Colonic mucosa (tissue), 4 donors: ENCODE measurements around the gene CD52. TPM values are rescaled to one million over a fixed set of nuclear protein-coding genes. Genes with fewer than 3 reads are reported as not detected.

Source experiments
- DNase-seq: peaks from one replicate; pipeline ENCODE4 v3.0.0-alpha.2; 2020
- H3K27ac ChIP-seq: fragments of 200-600 bp; one replicate; pipeline ENCODE4 v1.8.0; 2021
- H3K27me3 ChIP-seq: fragments of 200-600 bp; one replicate; pipeline ENCODE4 v1.8.0; 2021
- H3K36me3 ChIP-seq: fragments of 200-600 bp; one replicate; pipeline ENCODE4 v1.8.0; 2021
- H3K4me1 ChIP-seq: fragments of 200-600 bp; one replicate; pipeline ENCODE4 v1.8.0; 2021; ENCODE audit warnings: mild to moderate bottlenecking
- H3K4me3 ChIP-seq: fragments of 200-600 bp; one replicate; pipeline ENCODE4 v1.8.0; 2021
- H3K9ac ChIP-seq, 2 donors: one replicate each; pipeline ENCODE4 v1.7.0; 2013; ENCODE audit warnings: control low read depth in 2 of 2, low read depth in 2 of 2, low read length in 2 of 2
- H3K9me3 ChIP-seq: fragments of 200-600 bp; one replicate; pipeline ENCODE4 v1.8.0; 2021
- intact Hi-C: fragments of 100-400 bp; cut with DNase I; formaldehyde crosslinking; loops from one replicate; pipeline ENCODE4 v1.14.1; 2022
- total RNA-seq, 2 donors: library from RNA; stranded (reverse); fragmentation: NEBNext Ultra II Directional in 1 of 2; extraction: Animal tissue kit (Norgen Biotek cat#: 25700) in 1 of 2; gene quantifications; one replicate each; pipeline ENCODE4 v1.2.1, GENCODE V29; 2021
- TF ChIP-seq, protein P1 (sequence below): fragments of 200-600 bp; IDR thresholded peaks from one replicate; pipeline ENCODE4 v1.8.0; 2022; ENCODE audit warnings: antibody characterized with exemption, mild to moderate bottlenecking
- donor health status: healthy.
- donor health status: DM: no; HTN: no; CAD: no.
- donor health status: DM: no; HTN: no; CAD: no.

Gene CD52
- total RNA-seq, 2 donors from 2014 or later: 9.4 to 13.1 TPM

DNA sequence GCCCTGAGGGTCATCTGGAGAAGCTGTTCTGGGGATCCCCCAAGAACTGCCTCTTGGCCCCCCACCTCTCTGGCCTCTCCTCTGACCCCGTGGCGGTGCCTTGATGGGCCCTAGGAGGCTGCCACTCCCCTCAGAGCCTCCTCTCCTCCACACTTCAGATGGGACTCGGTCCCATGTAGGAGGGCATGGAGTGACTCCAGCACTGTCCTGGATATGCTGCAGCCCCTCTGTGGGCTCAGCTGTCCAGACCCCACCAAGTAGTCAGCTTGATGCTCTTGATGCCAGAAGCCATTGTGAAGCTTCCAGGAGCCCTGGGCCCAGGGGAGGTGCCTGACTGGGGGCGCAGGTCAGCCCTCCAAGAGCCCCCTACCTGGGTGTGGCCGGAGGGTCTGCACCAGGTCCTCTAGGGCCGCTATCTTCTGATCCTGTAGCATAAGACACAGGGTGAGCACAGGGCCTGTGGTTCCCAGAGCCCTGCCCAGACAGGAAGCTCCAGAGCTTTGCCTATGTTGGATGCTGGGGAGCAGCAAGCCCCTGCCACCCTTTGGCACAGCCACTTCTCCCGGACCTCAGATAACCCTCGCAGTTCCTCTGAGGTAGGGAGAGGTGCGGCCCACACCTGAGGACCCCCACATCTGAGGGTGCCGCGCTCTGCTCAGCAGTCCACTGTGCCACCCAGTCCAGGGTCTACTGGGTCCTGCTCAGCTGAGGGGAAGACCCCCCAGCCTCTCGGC, 20.5 kb upstream of the CD52 start:
- Histone ChIP-seq H3K9ac (no peak overlapping the region), H3K4me3 (no peak overlapping the region), H3K36me3 (no peaks in the 10 kb centered on the region), H3K27ac (no peak overlapping the region), H3K4me1 (no peaks in the 10 kb centered on the region), H3K27me3 (no peaks in the 10 kb centered on the region), H3K9me3 (no peaks in the 10 kb centered on the region)
- DNase-seq: no peak
- intact Hi-C loops: no loop called here
- TF ChIP-seq, protein P1, sequence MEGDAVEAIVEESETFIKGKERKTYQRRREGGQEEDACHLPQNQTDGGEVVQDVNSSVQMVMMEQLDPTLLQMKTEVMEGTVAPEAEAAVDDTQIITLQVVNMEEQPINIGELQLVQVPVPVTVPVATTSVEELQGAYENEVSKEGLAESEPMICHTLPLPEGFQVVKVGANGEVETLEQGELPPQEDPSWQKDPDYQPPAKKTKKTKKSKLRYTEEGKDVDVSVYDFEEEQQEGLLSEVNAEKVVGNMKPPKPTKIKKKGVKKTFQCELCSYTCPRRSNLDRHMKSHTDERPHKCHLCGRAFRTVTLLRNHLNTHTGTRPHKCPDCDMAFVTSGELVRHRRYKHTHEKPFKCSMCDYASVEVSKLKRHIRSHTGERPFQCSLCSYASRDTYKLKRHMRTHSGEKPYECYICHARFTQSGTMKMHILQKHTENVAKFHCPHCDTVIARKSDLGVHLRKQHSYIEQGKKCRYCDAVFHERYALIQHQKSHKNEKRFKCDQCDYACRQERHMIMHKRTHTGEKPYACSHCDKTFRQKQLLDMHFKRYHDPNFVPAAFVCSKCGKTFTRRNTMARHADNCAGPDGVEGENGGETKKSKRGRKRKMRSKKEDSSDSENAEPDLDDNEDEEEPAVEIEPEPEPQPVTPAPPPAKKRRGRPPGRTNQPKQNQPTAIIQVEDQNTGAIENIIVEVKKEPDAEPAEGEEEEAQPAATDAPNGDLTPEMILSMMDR: no peak

DNA sequence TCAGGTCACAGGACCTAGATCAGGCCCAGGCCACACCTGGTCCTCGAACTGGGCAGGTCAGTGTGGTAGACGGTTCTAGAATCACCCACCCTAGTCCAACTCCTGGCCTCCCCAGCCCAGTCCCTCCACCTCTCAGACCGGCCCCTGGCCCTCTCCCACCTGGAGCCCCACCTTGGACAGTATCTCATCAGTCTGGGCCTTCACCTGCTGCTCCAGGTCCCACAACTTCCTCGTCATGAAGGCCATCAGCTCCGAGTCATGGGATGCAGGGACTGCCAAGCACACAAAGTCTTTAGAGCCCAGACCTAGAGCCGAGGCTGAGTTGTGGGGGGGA, 20.0 kb upstream of the CD52 start:
- Histone ChIP-seq H3K4me1 (no peaks in the 10 kb centered on the region), H3K36me3 (no peaks in the 10 kb centered on the region), H3K27me3 (no peaks in the 10 kb centered on the region), H3K27ac (no peak overlapping the region), H3K4me3 (no peak overlapping the region), H3K9me3 (no peaks in the 10 kb centered on the region), H3K9ac (no peak overlapping the region)
- intact Hi-C loops: no loop called here
- no peak for DNase-seq
- TF ChIP-seq, protein P1: no peak

DNA sequence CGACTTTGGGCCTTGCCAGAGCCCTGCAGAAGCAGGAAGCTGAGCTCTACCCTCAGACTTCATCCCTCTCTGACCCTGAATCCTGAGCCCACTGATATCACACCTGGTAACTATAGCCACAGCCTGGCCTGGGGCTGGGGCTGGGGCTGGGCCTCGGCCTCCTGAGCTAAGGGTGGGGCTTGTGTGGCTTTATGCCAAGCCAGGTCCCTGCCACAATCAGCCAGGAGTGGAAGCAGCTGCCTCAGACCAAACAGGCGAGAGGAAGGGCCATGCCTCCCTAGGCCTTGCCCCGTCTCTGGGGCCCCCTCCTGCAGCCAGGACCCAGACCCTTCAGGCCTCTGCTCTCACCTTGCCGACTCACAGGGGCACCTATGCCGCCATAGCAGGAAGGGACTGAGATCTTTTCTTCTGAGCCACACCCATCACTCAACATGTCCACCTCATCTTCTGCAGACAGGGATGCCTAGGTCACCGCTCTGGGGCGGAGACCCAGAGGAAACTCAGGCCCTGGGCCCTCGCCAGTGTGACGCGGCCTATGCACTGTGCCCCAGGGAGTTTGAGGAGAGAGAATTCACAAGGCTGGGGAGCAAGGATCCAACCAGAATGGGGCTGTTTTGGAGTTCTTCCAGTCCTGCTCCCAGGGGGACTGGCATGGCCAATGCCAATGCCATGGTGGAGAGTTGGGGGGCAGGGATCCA, 17.0 kb upstream of the CD52 start:
- peaks cover 2% of the 10 kb centered on the region for H3K4me1 ChIP-seq
- H3K9me3 ChIP-seq: no peaks in the 10 kb centered on the region
- no peak overlapping the region for H3K4me3 ChIP-seq
- no peak overlapping the region for H3K27ac ChIP-seq
- no peak overlapping the region for H3K9ac ChIP-seq
- DNase-seq: no peak
- H3K27me3 ChIP-seq: no peaks in the 10 kb centered on the region
- TF ChIP-seq, protein P1: no peak
- no peaks in the 10 kb centered on the region for H3K36me3 ChIP-seq
- intact Hi-C loops: no loop called here

DNA sequence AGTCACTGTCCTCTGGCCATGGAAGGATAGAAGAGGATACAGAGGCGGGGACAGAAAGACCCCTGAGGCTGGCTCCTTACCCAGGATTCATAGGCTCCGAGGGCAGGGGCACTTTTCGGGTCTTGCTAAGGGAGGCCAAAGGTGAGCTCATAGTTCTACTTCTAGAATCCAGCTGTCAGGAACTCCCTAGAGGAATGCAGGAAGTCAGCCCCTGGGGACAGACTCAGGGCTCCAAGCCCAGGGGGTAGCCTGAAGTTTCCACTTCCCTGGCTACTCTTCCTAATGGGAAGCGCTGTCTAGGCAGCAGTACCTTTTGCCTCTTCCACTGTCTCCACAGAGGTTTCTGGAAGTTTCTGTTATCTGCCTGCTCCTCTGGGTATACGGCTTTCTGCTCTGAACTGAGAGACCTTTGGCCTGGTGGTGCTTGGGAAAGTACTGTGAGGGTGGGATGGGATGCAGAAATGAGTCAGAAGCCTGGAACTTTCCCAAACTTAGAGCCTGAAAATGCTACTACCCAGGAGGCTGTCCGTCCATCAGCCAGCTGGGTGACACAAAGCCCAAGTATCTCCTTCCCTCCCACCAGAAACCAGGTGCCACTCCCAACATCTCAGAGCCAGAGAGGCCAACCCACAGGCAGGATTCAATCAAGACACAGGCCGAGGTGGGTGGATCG, 14.9 kb upstream of the CD52 start:
- Histone ChIP-seq H3K27me3 (no peaks in the 10 kb centered on the region), H3K4me3 (no peak overlapping the region), H3K36me3 (no peaks in the 10 kb centered on the region), H3K4me1 (peaks cover 4% of the 10 kb centered on the region), H3K9me3 (no peaks in the 10 kb centered on the region), H3K9ac (peak overlapping the region in 1 of 2 donors; percentile 15), H3K27ac (no peak overlapping the region)
- DNase-seq: no peak
- TF ChIP-seq, protein P1: no peak
- intact Hi-C loops: no loop called here

DNA sequence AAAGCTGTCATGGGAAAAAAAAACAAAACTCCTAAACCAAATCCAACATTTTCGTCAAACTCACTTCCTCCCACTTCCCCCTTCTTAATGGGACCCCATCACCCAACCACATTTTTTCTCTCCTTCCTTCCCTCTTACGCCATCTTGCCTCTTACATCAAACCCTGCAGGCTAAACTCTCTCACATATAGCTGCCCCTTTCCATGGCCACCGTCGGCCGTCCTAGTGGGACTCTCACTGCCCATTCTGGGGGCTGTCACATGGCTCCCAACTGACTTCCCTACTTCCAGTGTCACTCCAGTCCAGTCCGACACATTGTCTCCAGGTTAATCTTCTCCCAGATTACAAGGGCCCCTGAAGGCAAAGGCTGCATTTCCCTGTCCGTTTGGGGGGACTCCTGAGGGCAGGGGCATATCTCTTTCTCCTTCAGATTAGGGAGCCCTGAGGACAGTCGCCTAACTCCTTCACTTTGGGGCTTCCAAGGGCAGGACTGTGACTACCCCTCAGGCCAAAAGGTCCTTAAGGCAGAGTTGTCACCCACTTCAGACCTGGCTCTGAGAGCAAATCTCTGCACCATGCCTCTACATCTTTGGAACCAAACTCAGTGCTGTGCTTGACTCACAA, 12.0 kb upstream of the CD52 start:
- no peak for DNase-seq
- Histone ChIP-seq H3K4me3 (peak overlapping the region; percentile 92), H3K27ac (peak overlapping the region; percentile 50), H3K27me3 (no peaks in the 10 kb centered on the region), H3K4me1 (peaks cover 4% of the 10 kb centered on the region), H3K36me3 (no peaks in the 10 kb centered on the region), H3K9me3 (no peaks in the 10 kb centered on the region), H3K9ac (peak overlapping the region; percentile 64 to 79)
- intact Hi-C loops: no loop called here
- TF ChIP-seq, protein P1: no peak
